ENCODE data around the gene GREB1. TPM values are rescaled to one million over a fixed set of nuclear protein-coding genes. Genes with fewer than 3 reads are reported as not detected.

The GREB1 gene
- total and polyA plus RNA-seq, 9 donors, result 104 to 723 (median 232) TPM

GRCh38 chr2:11621410-11621809, 87.6 kb downstream of the GREB1 start:
- Histone ChIP-seq H3K4me3 (no peak overlapping the region), H3K36me3 (no peaks in the 10 kb centered on the region), H3K4me1 (ENCODE audit: insufficient read depth) (no peaks in the 10 kb centered on the region), H3K27me3 (no peaks in the 10 kb centered on the region), H3K9me3 (no peaks in the 10 kb centered on the region), H3K27ac (no peak overlapping the region)
- no peak for DNase-seq
- intact Hi-C loops (cut with DNase I), result no loop called here
- TF ChIP-seq POLR2A (IDR thresholded peaks at IDR 0.05), result no peak
- TF ChIP-seq EP300 (IDR thresholded peaks at IDR 0.05), result no peak
- no peak for TF ChIP-seq CTCF (IDR thresholded peaks at IDR 0.05)
- whole genome bisulfite sequencing, 3 donors, result 38 to 55% (median 41%) methylated on average over 2 of the region's 2 CpGs

- H3K27ac ChIP-seq, result no peak overlapping the region
- no peak for TF ChIP-seq POLR2A (IDR thresholded peaks at IDR 0.05)
- TF ChIP-seq EP300 (IDR thresholded peaks at IDR 0.05), result no peak
- no peak for TF ChIP-seq CTCF (IDR thresholded peaks at IDR 0.05)
- H3K36me3 ChIP-seq, result peaks cover 3% of the 10 kb centered on the region
- H3K4me1 ChIP-seq (ENCODE audit: insufficient read depth), result no peaks in the 10 kb centered on the region
- intact Hi-C loops (cut with DNase I), result loop anchor here in 1 of 4 donors (1.0 kb wide), 1 partner anchor 10 kb away; no protein-coding TSS in a partner anchor
- no peak for DNase-seq
- 33 to 75% (median 64%) methylated on average over 1 of the region's 1 CpG for WGBS, 3 donors
- no peaks in the 10 kb centered on the region for H3K9me3 ChIP-seq
- no peaks in the 10 kb centered on the region for H3K27me3 ChIP-seq
- no peak overlapping the region for H3K4me3 ChIP-seq
Measured at GRCh38 chr2:11622611-11623010, 88.8 kb downstream of the GREB1 start.

- no peaks in the 10 kb centered on the region for H3K4me1 ChIP-seq (ENCODE audit: insufficient read depth)
- H3K27ac ChIP-seq, result no peak overlapping the region
- no peak overlapping the region for H3K4me3 ChIP-seq
- DNase-seq, result no peak
- H3K27me3 ChIP-seq, result no peaks in the 10 kb centered on the region
- whole genome bisulfite sequencing, 3 donors, result 86 to 90% (median 86%) methylated on average over 10 of the region's 10 CpGs
- no peaks in the 10 kb centered on the region for H3K9me3 ChIP-seq
- H3K36me3 ChIP-seq, result peaks cover 3% of the 10 kb centered on the region
- intact Hi-C loops (cut with DNase I), result no loop called here
- TF ChIP-seq EP300 (IDR thresholded peaks at IDR 0.05), result no peak
- no peak for TF ChIP-seq POLR2A (IDR thresholded peaks at IDR 0.05)
- TF ChIP-seq CTCF (IDR thresholded peaks at IDR 0.05), result no peak
Measured at GRCh38 chr2:11624893-11625292, 91.0 kb downstream of the GREB1 start.

- intact Hi-C loops (cut with DNase I), result no loop called here
- H3K4me3 ChIP-seq, result no peak overlapping the region
- H3K9me3 ChIP-seq, result no peaks in the 10 kb centered on the region
- H3K4me1 ChIP-seq (ENCODE audit: insufficient read depth), result no peaks in the 10 kb centered on the region
- H3K27ac ChIP-seq, result no peak overlapping the region
- peaks cover 3% of the 10 kb centered on the region for H3K36me3 ChIP-seq
- no peak for TF ChIP-seq CTCF (IDR thresholded peaks at IDR 0.05)
- no peak for TF ChIP-seq EP300 (IDR thresholded peaks at IDR 0.05)
- no peak for TF ChIP-seq POLR2A (IDR thresholded peaks at IDR 0.05)
- no peak for DNase-seq
- 85 to 88% (median 87%) methylated on average over 10 of the region's 10 CpGs for WGBS, 3 donors
- H3K27me3 ChIP-seq, result no peaks in the 10 kb centered on the region
Measured at GRCh38 chr2:11625671-11626070, 91.8 kb downstream of the GREB1 start.

Data from ovary (tissue), 9 donors.